CD4-positive, CD25-positive, alpha-beta regulatory T cell (primary cell): ENCODE measurements around the gene PDE7B. TPM values are rescaled to one million over a fixed set of nuclear protein-coding genes. Genes with fewer than 3 reads are reported as not detected.

Experiments
- ATAC-seq, 2 donors: fragments of 150-1000 bp; cut with Tn5 transposase; one replicate each; pipeline ENCODE4 v1.10.0; 2021; ENCODE audit warnings: low read depth in 2 of 2, moderate number of reproducible peaks in 2 of 2, moderate library complexity in 1 of 2
- DNase-seq, 3 donors: peaks; one replicate each; pipeline versions ENCODE4 v3.0.0 to v3.0.0-alpha.2; 2012 to 2022; ENCODE audit warnings: mixed read lengths in 1 of 3
- H3K27ac ChIP-seq: one replicate; pipeline ENCODE4 v1.7.0; 2013; ENCODE audit warnings: mild to moderate bottlenecking, low read length; ENCODE audit not compliant: insufficient read depth, poor library complexity, severe bottlenecking
- H3K27me3 ChIP-seq: one replicate; pipeline ENCODE4 v1.7.0; 2013; ENCODE audit warnings: low read length; ENCODE audit not compliant: control insufficient read depth, insufficient read depth
- H3K36me3 ChIP-seq: one replicate; pipeline ENCODE4 v1.7.0; 2013; ENCODE audit warnings: mild to moderate bottlenecking, low read length, moderate library complexity; ENCODE audit not compliant: control insufficient read depth, insufficient read depth
- H3K4me1 ChIP-seq: 2 replicates; pipeline ENCODE4 v1.7.0; 2013; ENCODE audit warnings: mild to moderate bottlenecking, low read length; ENCODE audit not compliant: insufficient read depth, control insufficient read depth, poor library complexity, severe bottlenecking
- H3K4me3 ChIP-seq: one replicate; pipeline ENCODE4 v1.7.0; 2013; ENCODE audit warnings: low read depth, mild to moderate bottlenecking, low read length, moderate library complexity
- H3K9me3 ChIP-seq, 2 experiments: 1 replicate in 1 of 2; 2 replicates in 1 of 2; pipeline ENCODE4 v1.7.0; 2013; ENCODE audit warnings: low read length in 2 of 2, mild to moderate bottlenecking in 1 of 2, moderate library complexity in 1 of 2; ENCODE audit not compliant: control insufficient read depth in 2 of 2
- H3K27ac Mint-ChIP-seq, 3 donors: one replicate each; pipeline ENCODE4 v1.8.0; 2020 to 2022; ENCODE audit warnings: mild to moderate bottlenecking in 3 of 3, mixed read lengths in 3 of 3, moderate library complexity in 2 of 3
- H3K27me3 Mint-ChIP-seq: one replicate; pipeline ENCODE4 v1.8.0; 2022; ENCODE audit warnings: mild to moderate bottlenecking, mixed read lengths
- H3K36me3 Mint-ChIP-seq: one replicate; pipeline ENCODE4 v1.8.0; 2020; ENCODE audit warnings: mixed read lengths
- H3K4me1 Mint-ChIP-seq, 4 donors: one replicate each; pipeline ENCODE4 v1.8.0; 2020 to 2022; ENCODE audit warnings: mixed read lengths in 4 of 4, mild to moderate bottlenecking in 1 of 4
- H3K4me3 Mint-ChIP-seq, 4 donors: one replicate each; pipeline ENCODE4 v1.8.0; 2020 to 2022; ENCODE audit warnings: mild to moderate bottlenecking in 4 of 4, mixed read lengths in 4 of 4, moderate library complexity in 3 of 4
- H3K9me3 Mint-ChIP-seq, 7 donors: one replicate each; pipeline ENCODE4 v1.8.0; 2020 to 2022; ENCODE audit warnings: mixed read lengths in 7 of 7, mild to moderate bottlenecking in 3 of 7, moderate library complexity in 2 of 7
- polyA plus RNA-seq, 4 donors: library from polyadenylated mRNA; unstranded; fragments of 300-500 nt; fragmentation: Illumina TruSeq; gene quantifications; one replicate each; pipeline ENCODE4 v1.2.3, GENCODE V29; 2021
- total RNA-seq: library from RNA; stranded (reverse); gene quantifications from one replicate; pipeline ENCODE4 v1.2.3, GENCODE V29; 2022

Gene PDE7B
- total and polyA plus RNA-seq, 5 donors from 2014 or later, result 0.03 to 0.25 (median 0.07) TPM; not detected in 1

DNA sequence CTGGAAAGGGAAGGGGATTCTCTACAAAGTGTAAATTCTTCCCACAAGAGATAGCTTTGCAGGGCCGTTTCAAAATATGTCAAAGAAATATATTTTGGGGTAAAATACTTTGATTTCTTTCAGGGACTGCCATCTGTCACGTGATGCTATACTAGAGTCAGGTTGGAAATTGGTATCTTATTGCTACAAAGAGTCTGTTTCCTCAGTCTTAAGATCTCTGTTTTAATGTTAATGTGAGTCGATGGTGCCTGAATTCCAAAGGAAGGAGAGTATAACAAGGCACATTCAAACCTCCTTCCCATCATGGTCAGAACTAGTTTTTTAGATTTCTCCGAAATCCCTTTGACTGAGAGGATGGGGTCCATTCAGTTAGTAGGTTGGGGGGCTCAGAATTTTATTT lies 36.3 kb upstream of the PDE7B start:
- H3K4me1 ChIP-seq, result no peaks in the 10 kb centered on the region
- no peak overlapping the region for H3K27ac ChIP-seq
- ATAC-seq (no peak), DNase-seq (no peak)
- peaks cover 2% of the 10 kb centered on the region for H3K27me3 ChIP-seq
- H3K4me1 Mint-ChIP-seq, result peaks cover 0 to 2% (median 0%) of the 10 kb centered on the region in 4 donors
- no peaks in the 10 kb centered on the region for H3K36me3 Mint-ChIP-seq
- H3K9me3 Mint-ChIP-seq, result peaks cover 0 to 2% (median 0%) of the 10 kb centered on the region in 7 donors
- peaks cover 5% of the 10 kb centered on the region for H3K27me3 Mint-ChIP-seq
- no peak overlapping the region for H3K4me3 ChIP-seq
- no peaks in the 10 kb centered on the region for H3K36me3 ChIP-seq
- no peaks in the 10 kb centered on the region for H3K9me3 ChIP-seq
- no peak overlapping the region for H3K4me3 Mint-ChIP-seq
- no peak overlapping the region for H3K27ac Mint-ChIP-seq

- Mint-ChIP-seq H3K4me1 (peaks cover 0 to 2% (median 0%) of the 10 kb centered on the region in 4 donors), H3K36me3 (no peaks in the 10 kb centered on the region), H3K27me3 (peaks cover 5% of the 10 kb centered on the region), H3K4me3 (no peak overlapping the region), H3K27ac (no peak overlapping the region), H3K9me3 (peaks cover 0 to 2% (median 0%) of the 10 kb centered on the region in 7 donors)
- no peaks in the 10 kb centered on the region for H3K36me3 ChIP-seq
- H3K27me3 ChIP-seq, result peaks cover 2% of the 10 kb centered on the region
- no peak overlapping the region for H3K4me3 ChIP-seq
- no peaks in the 10 kb centered on the region for H3K4me1 ChIP-seq
- H3K9me3 ChIP-seq, result no peaks in the 10 kb centered on the region
- no peak overlapping the region for H3K27ac ChIP-seq
- DNase-seq (no peak), ATAC-seq (no peak)
These were observed 34.5 kb upstream of the PDE7B start for GRCh38 chr6:135817035-135817434.

DNA sequence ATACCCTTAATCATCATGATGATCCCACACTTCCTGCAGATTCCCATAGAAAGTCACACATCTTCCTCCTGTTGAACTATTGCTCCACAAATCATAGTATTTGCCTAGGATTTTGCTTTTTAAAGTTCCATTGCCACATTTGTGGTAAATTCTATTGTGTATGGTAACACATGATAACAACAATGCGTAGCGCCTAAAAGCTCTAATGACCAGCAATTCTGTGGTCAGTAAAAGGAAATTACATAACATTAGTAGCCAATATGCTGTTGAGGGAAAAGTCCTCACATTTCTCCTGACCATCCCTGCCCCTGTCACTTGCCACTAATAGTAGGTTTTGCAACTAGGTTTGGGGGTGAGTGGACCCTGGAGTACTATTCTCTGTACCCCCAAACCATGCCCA lies 31.8 kb upstream of the PDE7B start:
- H3K27me3 Mint-ChIP-seq, result no peaks in the 10 kb centered on the region
- no peak overlapping the region for H3K4me3 ChIP-seq
- H3K36me3 Mint-ChIP-seq, result no peaks in the 10 kb centered on the region
- no peaks in the 10 kb centered on the region for H3K9me3 ChIP-seq
- DNase-seq (no peak), ATAC-seq (no peak)
- H3K9me3 Mint-ChIP-seq, result peaks cover 0 to 2% (median 0%) of the 10 kb centered on the region in 7 donors
- no peaks in the 10 kb centered on the region for H3K4me1 ChIP-seq
- no peaks in the 10 kb centered on the region for H3K36me3 ChIP-seq
- no peak overlapping the region for H3K27ac ChIP-seq
- H3K4me1 Mint-ChIP-seq, result peaks cover 0 to 2% (median 0%) of the 10 kb centered on the region in 4 donors
- no peaks in the 10 kb centered on the region for H3K27me3 ChIP-seq
- no peak overlapping the region for H3K27ac Mint-ChIP-seq
- no peak overlapping the region for H3K4me3 Mint-ChIP-seq

DNA sequence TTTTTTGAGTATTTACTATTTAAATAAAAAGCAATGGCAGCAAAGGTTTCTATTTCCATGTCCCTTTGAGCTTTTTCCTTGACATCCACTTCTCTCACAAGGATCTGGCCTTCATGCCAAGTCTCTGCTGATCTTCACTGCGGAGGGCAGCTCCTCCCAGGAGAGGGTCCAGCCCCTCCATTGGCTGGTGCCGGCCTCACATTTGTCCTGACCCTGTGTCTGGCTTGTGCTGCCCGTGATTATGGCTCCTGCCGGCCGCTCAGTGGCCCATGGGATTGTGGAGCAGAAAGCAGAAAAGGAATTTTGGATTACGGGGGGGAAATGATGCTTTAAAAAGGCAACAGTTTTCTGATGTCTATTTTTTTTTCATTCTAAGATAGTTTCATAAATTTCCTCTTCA lies 31.2 kb upstream of the PDE7B start:
- no peaks in the 10 kb centered on the region for H3K27me3 Mint-ChIP-seq
- H3K9me3 Mint-ChIP-seq, result peaks cover 0 to 2% (median 0%) of the 10 kb centered on the region in 7 donors
- Histone ChIP-seq H3K4me1 (no peaks in the 10 kb centered on the region), H3K27ac (no peak overlapping the region), H3K9me3 (no peaks in the 10 kb centered on the region), H3K4me3 (no peak overlapping the region), H3K36me3 (no peaks in the 10 kb centered on the region), H3K27me3 (no peaks in the 10 kb centered on the region)
- no peak for DNase-seq
- peaks cover 0 to 2% (median 0%) of the 10 kb centered on the region in 4 donors for H3K4me1 Mint-ChIP-seq
- H3K36me3 Mint-ChIP-seq, result no peaks in the 10 kb centered on the region
- no peak overlapping the region for H3K4me3 Mint-ChIP-seq
- H3K27ac Mint-ChIP-seq, result no peak overlapping the region
- no peak for ATAC-seq

- Histone ChIP-seq H3K27me3 (no peaks in the 10 kb centered on the region), H3K27ac (no peak overlapping the region), H3K4me1 (no peaks in the 10 kb centered on the region), H3K4me3 (no peak overlapping the region), H3K36me3 (no peaks in the 10 kb centered on the region), H3K9me3 (no peaks in the 10 kb centered on the region)
- ATAC-seq (no peak), DNase-seq (no peak)
- Mint-ChIP-seq H3K9me3 (peaks cover 0 to 4% (median 0%) of the 10 kb centered on the region in 7 donors), H3K36me3 (no peaks in the 10 kb centered on the region), H3K27ac (no peak overlapping the region), H3K4me1 (peaks cover 0 to 2% (median 0%) of the 10 kb centered on the region in 4 donors), H3K4me3 (no peak overlapping the region), H3K27me3 (peaks cover 7% of the 10 kb centered on the region)
These were observed 27.6 kb upstream of the PDE7B start for GRCh38 chr6:135823851-135824250.

GRCh38 chr6:135826236-135826804 lies 25.2 kb upstream of the PDE7B start:
- Histone ChIP-seq H3K4me3 (no peak overlapping the region), H3K4me1 (no peaks in the 10 kb centered on the region), H3K27me3 (no peaks in the 10 kb centered on the region), H3K27ac (no peak overlapping the region), H3K36me3 (no peaks in the 10 kb centered on the region), H3K9me3 (no peaks in the 10 kb centered on the region)
- Mint-ChIP-seq H3K27ac (no peak overlapping the region), H3K27me3 (peaks cover 11% of the 10 kb centered on the region), H3K4me1 (no peaks in the 10 kb centered on the region), H3K4me3 (no peak overlapping the region), H3K9me3 (peaks cover 0 to 2% (median 0%) of the 10 kb centered on the region in 7 donors), H3K36me3 (no peaks in the 10 kb centered on the region)
- ATAC-seq (no peak), DNase-seq (no peak)

DNA sequence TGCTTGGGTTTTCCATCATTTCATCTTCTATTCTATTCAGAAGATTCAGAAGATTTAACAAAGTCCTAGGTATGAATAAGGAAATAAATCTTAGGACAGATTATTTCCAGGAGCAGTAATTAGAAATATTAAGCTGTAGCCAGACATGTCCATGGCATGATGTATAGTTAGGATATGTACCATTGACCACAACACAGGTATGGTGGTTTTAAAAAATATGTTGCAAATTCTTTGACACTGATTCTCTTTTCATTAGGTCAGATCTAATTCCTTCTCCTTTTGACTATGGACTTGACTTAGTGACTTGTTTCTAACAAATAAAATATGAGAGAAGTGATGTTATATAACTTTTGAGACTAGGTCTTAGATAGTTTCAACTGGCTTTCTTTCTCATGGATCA lies 23.5 kb upstream of the PDE7B start:
- Mint-ChIP-seq H3K27me3 (peaks cover 11% of the 10 kb centered on the region), H3K27ac (no peak overlapping the region), H3K9me3 (peaks cover 0 to 2% (median 0%) of the 10 kb centered on the region in 7 donors), H3K4me3 (no peak overlapping the region), H3K36me3 (no peaks in the 10 kb centered on the region), H3K4me1 (no peaks in the 10 kb centered on the region)
- Histone ChIP-seq H3K4me1 (no peaks in the 10 kb centered on the region), H3K4me3 (no peak overlapping the region), H3K9me3 (no peaks in the 10 kb centered on the region), H3K27ac (no peak overlapping the region), H3K36me3 (no peaks in the 10 kb centered on the region), H3K27me3 (peaks cover under 1% of the 10 kb centered on the region)
- ATAC-seq, result no peak
- DNase-seq, result no peak

DNA sequence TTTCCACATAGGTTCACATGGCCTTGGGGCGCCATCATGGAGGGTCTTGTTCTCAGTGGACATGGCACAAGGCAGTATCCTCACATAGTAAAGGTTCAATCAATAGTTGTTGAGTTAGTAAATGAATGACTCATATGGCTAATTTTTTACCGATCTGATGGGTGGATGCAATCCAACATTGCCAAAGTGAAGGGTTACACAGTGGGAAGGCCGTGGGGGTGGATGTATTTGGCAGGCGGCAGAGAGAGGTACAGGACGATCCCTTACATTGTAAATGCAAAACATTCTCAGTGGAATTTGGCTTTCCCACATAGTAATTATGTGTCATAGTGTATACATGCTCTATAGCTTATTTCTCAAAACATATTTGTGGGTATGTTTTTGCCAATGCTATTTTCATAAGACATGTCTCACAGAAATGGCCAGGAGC lies 21.0 kb upstream of the PDE7B start:
- Histone ChIP-seq H3K36me3 (no peaks in the 10 kb centered on the region), H3K9me3 (no peaks in the 10 kb centered on the region), H3K27me3 (peaks cover 2% of the 10 kb centered on the region), H3K4me3 (no peak overlapping the region), H3K27ac (no peak overlapping the region), H3K4me1 (no peaks in the 10 kb centered on the region)
- no peaks in the 10 kb centered on the region for H3K36me3 Mint-ChIP-seq
- no peak overlapping the region for H3K27ac Mint-ChIP-seq
- peaks cover 0 to 2% (median 0%) of the 10 kb centered on the region in 7 donors for H3K9me3 Mint-ChIP-seq
- peaks cover 0 to 2% (median 0%) of the 10 kb centered on the region in 4 donors for H3K4me1 Mint-ChIP-seq
- H3K27me3 Mint-ChIP-seq, result peaks cover 11% of the 10 kb centered on the region
- no peak overlapping the region for H3K4me3 Mint-ChIP-seq
- DNase-seq (no peak), ATAC-seq (no peak)
